ENCODE data around the gene NOS3.

DNA sequence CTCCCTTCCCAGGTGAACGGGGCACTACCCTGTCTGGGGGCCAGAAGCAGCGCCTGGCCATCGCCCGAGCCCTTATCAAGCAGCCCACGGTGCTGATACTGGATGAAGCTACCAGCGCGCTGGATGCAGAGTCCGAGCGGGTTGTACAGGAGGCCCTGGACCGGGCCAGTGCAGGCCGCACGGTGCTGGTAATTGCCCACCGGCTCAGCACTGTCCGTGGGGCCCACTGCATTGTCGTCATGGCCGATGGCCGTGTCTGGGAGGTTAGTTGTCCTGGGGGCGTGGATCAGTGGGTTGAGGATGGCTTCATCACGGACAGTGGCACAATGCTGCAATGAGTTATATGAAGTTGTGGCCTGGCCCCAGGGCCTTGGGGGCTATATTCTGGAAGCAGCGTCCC lies 53.1 kb downstream of the NOS3 start:
- TF ChIP-seq, protein P1, sequence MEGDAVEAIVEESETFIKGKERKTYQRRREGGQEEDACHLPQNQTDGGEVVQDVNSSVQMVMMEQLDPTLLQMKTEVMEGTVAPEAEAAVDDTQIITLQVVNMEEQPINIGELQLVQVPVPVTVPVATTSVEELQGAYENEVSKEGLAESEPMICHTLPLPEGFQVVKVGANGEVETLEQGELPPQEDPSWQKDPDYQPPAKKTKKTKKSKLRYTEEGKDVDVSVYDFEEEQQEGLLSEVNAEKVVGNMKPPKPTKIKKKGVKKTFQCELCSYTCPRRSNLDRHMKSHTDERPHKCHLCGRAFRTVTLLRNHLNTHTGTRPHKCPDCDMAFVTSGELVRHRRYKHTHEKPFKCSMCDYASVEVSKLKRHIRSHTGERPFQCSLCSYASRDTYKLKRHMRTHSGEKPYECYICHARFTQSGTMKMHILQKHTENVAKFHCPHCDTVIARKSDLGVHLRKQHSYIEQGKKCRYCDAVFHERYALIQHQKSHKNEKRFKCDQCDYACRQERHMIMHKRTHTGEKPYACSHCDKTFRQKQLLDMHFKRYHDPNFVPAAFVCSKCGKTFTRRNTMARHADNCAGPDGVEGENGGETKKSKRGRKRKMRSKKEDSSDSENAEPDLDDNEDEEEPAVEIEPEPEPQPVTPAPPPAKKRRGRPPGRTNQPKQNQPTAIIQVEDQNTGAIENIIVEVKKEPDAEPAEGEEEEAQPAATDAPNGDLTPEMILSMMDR (IDR thresholded peaks at IDR 0.05): no peak
- no peak for TF ChIP-seq POLR2A (IDR thresholded peaks at IDR 0.05)
- TF ChIP-seq POLR2AphosphoS5 (IDR thresholded peaks at IDR 0.05): no peak
